Measurements from ENCODE around the gene USP32. TPM values are rescaled to one million over a fixed set of nuclear protein-coding genes. Genes with fewer than 3 reads are reported as not detected.
"Not testable (repeated sequence)": the region's sequence is repeated elsewhere in the genome, so short reads cannot be mapped to it uniquely, and the experiment has no call there.

Gene USP32
- total RNA-seq, 2 donors from 2014 or later: 58.7 to 64.1 TPM

GRCh38 chr17:60392845-60393702 lies 1.1 kb upstream of the USP32 start:
- no peak for DNase-seq (ENCODE audit: low spot score)
- peak overlapping the region; percentile 96 for H3K4me3 Mint-ChIP-seq
- H3K27ac Mint-ChIP-seq: peak overlapping the region; percentile 89 to 97
- no peak for ATAC-seq
- no peaks in the 10 kb centered on the region for H3K9me3 Mint-ChIP-seq
- peaks cover 37 to 48% of the 10 kb centered on the region in 2 donors for H3K4me1 Mint-ChIP-seq (ENCODE audit: low read depth in 2 of 2)
- H3K36me3 Mint-ChIP-seq: peaks cover 4% of the 10 kb centered on the region
- no peaks in the 10 kb centered on the region for H3K27me3 Mint-ChIP-seq

- DNase-seq (ENCODE audit: low spot score): no peak
- peak overlapping the region; percentile 89 to 97 for H3K27ac Mint-ChIP-seq
- H3K4me1 Mint-ChIP-seq (ENCODE audit: low read depth in 2 of 2): peaks cover 41 to 51% of the 10 kb centered on the region in 2 donors
- peak in 1 of 2 donors; percentile 55 for ATAC-seq
- no peaks in the 10 kb centered on the region for H3K9me3 Mint-ChIP-seq
- no peaks in the 10 kb centered on the region for H3K27me3 Mint-ChIP-seq
- peaks cover 4% of the 10 kb centered on the region for H3K36me3 Mint-ChIP-seq
- peak overlapping the region; percentile 96 for H3K4me3 Mint-ChIP-seq
These were observed 377 bp downstream of the USP32 start for GRCh38 chr17:60391471-60392041.

DNA sequence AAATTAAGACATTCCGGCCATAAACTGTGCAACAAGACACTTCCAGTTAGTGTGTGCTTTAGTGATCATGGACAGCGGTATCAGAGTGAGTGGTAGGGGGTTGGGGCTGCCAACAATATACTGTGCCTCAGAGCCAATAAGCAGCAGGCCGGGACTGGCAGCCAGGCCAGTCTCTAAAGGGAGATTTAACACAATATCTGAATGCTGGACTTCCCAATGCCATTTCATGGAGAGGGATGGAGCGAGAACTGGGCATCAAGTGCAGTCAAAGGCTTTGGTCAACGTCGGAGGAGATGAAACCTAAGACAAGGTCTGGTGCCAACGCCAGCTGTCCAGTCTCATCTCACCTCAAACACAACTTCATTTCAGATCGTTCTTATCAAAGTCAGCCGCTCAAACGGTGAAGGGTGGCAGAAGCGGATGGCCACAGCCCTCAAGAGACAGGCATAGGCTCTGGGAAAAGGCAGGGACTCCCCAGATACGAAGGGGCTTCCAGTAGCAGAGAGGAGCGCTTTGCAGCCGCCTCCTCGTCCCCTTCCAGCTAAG lies 935 bp downstream of the USP32 start:
- Mint-ChIP-seq H3K27me3 (no peaks in the 10 kb centered on the region), H3K27ac (peak overlapping the region; percentile 89 to 97), H3K36me3 (peaks cover 4% of the 10 kb centered on the region), H3K9me3 (no peaks in the 10 kb centered on the region), H3K4me3 (peak overlapping the region; percentile 96), H3K4me1 (ENCODE audit: low read depth in 2 of 2) (peaks cover 43 to 54% of the 10 kb centered on the region in 2 donors)
- ATAC-seq (no peak), DNase-seq (ENCODE audit: low spot score) (peak; percentile 72)

DNA sequence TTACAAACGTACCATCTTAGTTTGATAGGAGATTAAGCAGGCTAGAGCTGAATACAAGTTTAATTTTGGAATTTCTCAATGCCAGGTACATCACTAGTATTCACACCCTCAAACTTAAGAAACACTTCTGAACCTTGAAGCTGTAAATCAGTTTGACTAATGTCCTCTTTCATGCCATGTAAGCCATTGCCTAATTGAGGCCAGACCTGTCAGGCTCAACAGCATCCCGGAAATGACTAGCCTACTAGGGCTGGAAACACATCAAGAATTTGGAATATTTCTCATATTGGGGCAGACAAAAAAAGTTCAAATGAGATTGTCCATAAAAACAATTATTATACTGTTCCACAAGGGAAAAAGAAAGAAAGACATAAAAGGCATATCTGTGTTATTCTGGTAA lies 1.7 kb downstream of the USP32 start:
- Mint-ChIP-seq H3K36me3 (peaks cover 4% of the 10 kb centered on the region), H3K9me3 (no peaks in the 10 kb centered on the region), H3K27ac (peak overlapping the region; percentile 89 to 97), H3K27me3 (no peaks in the 10 kb centered on the region), H3K4me3 (peak overlapping the region; percentile 96), H3K4me1 (ENCODE audit: low read depth in 2 of 2) (peaks cover 45 to 50% of the 10 kb centered on the region in 2 donors)
- no peak for ATAC-seq
- DNase-seq (ENCODE audit: low spot score): no peak

DNA sequence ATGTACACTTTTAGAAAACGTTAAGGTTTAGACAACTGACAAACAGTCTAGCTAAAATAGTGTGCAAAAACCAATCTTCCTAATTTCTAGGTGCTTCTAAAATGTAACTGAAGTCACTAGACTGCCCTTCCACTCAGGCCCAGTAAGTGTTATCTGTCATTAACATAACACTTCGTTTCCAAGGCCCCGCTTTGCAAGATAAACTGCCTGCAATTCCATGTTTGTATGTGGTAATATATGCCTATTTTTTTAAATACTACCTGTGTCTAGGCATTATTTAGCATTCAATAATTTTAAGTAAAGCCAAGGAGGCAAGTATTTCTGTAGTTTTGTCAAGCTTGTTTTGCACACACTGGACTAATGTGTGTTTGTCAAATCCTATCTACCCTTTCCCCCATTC lies 3.2 kb downstream of the USP32 start:
- Mint-ChIP-seq H3K4me3 (no peak overlapping the region), H3K4me1 (ENCODE audit: low read depth in 2 of 2) (peaks cover 57% of the 10 kb centered on the region in 2 donors), H3K9me3 (no peaks in the 10 kb centered on the region), H3K27ac (no peak overlapping the region), H3K36me3 (peaks cover 4% of the 10 kb centered on the region), H3K27me3 (no peaks in the 10 kb centered on the region)
- DNase-seq (ENCODE audit: low spot score): no peak
- no peak for ATAC-seq

- no peaks in the 10 kb centered on the region for H3K27me3 Mint-ChIP-seq
- peaks cover 4% of the 10 kb centered on the region for H3K36me3 Mint-ChIP-seq
- peaks cover 56 to 57% of the 10 kb centered on the region in 2 donors for H3K4me1 Mint-ChIP-seq (ENCODE audit: low read depth in 2 of 2)
- no peak overlapping the region for H3K27ac Mint-ChIP-seq
- H3K9me3 Mint-ChIP-seq: no peaks in the 10 kb centered on the region
- ATAC-seq (no peak), DNase-seq (ENCODE audit: low spot score) (no peak)
- no peak overlapping the region for H3K4me3 Mint-ChIP-seq
These were observed 4.3 kb downstream of the USP32 start for GRCh38 chr17:60387666-60388065.

GRCh38 chr17:60386147-60387058 lies 5.5 kb downstream of the USP32 start:
- Mint-ChIP-seq H3K27me3 (no peaks in the 10 kb centered on the region), H3K9me3 (no peaks in the 10 kb centered on the region), H3K4me1 (ENCODE audit: low read depth in 2 of 2) (peaks cover 54% of the 10 kb centered on the region in 2 donors), H3K36me3 (peaks cover 4% of the 10 kb centered on the region), H3K4me3 (no peak overlapping the region), H3K27ac (peak overlapping the region in 1 of 2 donors; percentile 6)
- DNase-seq (ENCODE audit: low spot score): no peak
- no peak for ATAC-seq

DNA sequence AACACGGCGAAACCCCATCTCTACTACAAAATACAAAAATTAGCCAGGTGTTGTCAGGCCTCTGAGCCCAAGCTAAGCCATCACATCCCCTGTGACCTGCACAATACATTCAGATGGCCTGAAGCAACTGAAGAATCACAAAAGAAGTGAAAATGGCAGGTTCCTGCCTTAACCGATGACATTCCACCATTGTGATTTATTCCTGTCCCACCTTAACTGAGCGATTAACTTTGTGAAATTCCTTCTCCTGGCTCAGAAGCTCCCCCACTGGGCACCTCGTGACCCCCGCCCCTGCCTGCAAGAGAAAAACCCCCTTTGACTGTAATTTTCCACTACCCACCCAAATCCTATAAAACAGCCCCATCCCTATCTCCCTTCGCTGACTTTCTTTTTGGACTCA lies 7.0 kb downstream of the USP32 start:
- not testable (repeated sequence) for ATAC-seq; H3K9me3 Mint-ChIP-seq; H3K27me3 Mint-ChIP-seq; H3K36me3 Mint-ChIP-seq; DNase-seq (ENCODE audit: low spot score); H3K4me3 Mint-ChIP-seq
- peaks cover 39 to 40% of the 10 kb centered on the region in 2 donors for H3K4me1 Mint-ChIP-seq (ENCODE audit: low read depth in 2 of 2)
- peak overlapping the region in 1 of 2 donors; percentile 60 for H3K27ac Mint-ChIP-seq

GRCh38 chr17:60383379-60383778 lies 8.6 kb downstream of the USP32 start:
- H3K4me1 Mint-ChIP-seq (ENCODE audit: low read depth in 2 of 2): peaks cover 30 to 31% of the 10 kb centered on the region in 2 donors
- H3K9me3 Mint-ChIP-seq: no peaks in the 10 kb centered on the region
- H3K27me3 Mint-ChIP-seq: no peaks in the 10 kb centered on the region
- H3K36me3 Mint-ChIP-seq: no peaks in the 10 kb centered on the region
- H3K27ac Mint-ChIP-seq: peak overlapping the region in 1 of 2 donors; percentile 52
- DNase-seq (ENCODE audit: low spot score): no peak
- H3K4me3 Mint-ChIP-seq: no peak overlapping the region
- ATAC-seq: no peak

DNA sequence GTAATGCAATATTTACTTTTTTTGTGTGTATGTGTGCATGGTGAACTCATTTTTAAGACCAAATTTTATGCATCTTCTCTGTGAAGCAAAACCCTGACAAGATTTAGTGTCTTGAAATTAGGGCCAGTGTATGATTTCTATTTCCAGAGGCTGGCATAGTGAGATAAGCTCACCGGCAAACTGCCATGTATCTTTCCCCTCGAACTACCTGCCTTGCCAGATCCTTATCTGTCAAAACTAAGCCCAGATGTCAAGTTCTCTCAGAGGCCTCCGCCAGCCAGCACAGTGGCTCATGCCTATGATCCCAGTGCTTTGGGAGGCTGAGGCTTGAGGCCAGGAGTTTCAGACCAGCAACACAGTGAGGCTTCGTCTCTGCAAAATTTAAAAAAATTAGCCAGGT lies 10.0 kb downstream of the USP32 start:
- peaks cover 25 to 27% of the 10 kb centered on the region in 2 donors for H3K4me1 Mint-ChIP-seq (ENCODE audit: low read depth in 2 of 2)
- ATAC-seq: no peak
- H3K27me3 Mint-ChIP-seq: no peaks in the 10 kb centered on the region
- H3K9me3 Mint-ChIP-seq: no peaks in the 10 kb centered on the region
- H3K4me3 Mint-ChIP-seq: no peak overlapping the region
- no peaks in the 10 kb centered on the region for H3K36me3 Mint-ChIP-seq
- H3K27ac Mint-ChIP-seq: peak overlapping the region in 1 of 2 donors; percentile 21
- DNase-seq (ENCODE audit: low spot score): no peak

DNA sequence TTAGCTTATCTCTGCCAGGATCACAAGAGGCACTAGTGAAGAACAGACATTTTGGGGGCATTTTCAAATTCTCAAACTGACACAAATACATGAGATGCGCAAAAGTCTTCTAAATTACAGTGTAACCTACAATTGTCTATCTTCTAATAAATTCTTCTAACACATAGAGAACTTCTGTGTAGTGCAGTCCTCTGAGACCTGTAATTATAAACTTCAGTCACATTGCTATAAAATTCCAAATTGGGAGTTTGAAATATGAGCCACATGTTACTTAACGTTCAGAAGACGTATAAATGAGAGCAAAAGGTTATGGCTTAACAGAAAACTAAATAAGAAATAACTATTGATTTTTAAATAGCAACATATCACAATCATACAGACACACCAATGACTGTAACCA lies 12.5 kb downstream of the USP32 start:
- not testable (repeated sequence) for H3K36me3 Mint-ChIP-seq; H3K9me3 Mint-ChIP-seq; DNase-seq (ENCODE audit: low spot score); H3K4me3 Mint-ChIP-seq; H3K27me3 Mint-ChIP-seq; H3K27ac Mint-ChIP-seq; ATAC-seq
- H3K4me1 Mint-ChIP-seq (ENCODE audit: low read depth in 2 of 2): peaks cover 13 to 14% of the 10 kb centered on the region in 2 donors

- not testable (repeated sequence) for H3K27ac Mint-ChIP-seq; H3K27me3 Mint-ChIP-seq; H3K4me3 Mint-ChIP-seq; DNase-seq (ENCODE audit: low spot score); H3K36me3 Mint-ChIP-seq; H3K9me3 Mint-ChIP-seq; H3K4me1 Mint-ChIP-seq (ENCODE audit: low read depth in 2 of 2); ATAC-seq
These were observed 13.7 kb downstream of the USP32 start for GRCh38 chr17:60378187-60378586.

DNA sequence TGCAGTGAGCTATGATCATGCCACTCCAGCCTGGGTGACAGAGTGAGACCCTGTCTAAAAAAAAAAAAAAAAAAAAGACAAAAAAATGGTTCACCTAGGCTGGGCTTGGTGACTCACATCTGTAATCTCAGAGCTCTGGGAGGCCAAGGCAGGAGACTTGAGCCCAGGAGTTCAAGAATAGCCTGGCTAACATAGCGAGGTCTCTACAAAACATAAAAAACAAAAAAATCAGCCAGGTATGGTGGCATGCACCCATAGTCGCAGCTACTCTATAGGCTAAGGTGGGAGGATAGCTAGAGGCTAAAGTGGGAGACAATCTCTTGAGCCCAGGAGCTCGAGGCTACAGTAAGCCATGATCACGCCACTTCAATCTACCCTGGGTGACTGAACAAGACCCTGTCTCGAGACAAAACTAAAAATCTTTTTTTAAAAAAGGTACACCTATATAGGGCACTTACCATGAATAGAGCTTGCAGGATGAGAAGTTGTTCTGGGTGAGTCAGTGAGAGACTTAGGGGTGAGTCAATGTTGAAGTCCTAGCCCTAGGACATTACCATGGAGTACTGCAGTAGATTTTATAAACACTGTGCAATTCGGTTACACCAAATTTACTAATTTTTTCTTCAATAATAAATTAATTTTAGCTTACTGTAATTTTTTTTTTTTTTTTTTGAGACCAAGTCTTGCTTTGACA lies 19.0 kb downstream of the USP32 start:
- Mint-ChIP-seq H3K9me3 (no peaks in the 10 kb centered on the region), H3K27me3 (no peaks in the 10 kb centered on the region), H3K27ac (no peak overlapping the region), H3K4me1 (ENCODE audit: low read depth in 2 of 2) (peaks cover 13 to 19% of the 10 kb centered on the region in 2 donors), H3K36me3 (no peaks in the 10 kb centered on the region), H3K4me3 (no peak overlapping the region)
- DNase-seq (ENCODE audit: low spot score) (no peak), ATAC-seq (peak in 1 of 2 donors; percentile 68)
